ENCODE measurements around the gene TRIM24. TPM values are rescaled to one million over a fixed set of nuclear protein-coding genes. Genes with fewer than 3 reads are reported as not detected.

Gene TRIM24
- total RNA-seq, 1 donor from 2014 or later: 104 TPM

DNA sequence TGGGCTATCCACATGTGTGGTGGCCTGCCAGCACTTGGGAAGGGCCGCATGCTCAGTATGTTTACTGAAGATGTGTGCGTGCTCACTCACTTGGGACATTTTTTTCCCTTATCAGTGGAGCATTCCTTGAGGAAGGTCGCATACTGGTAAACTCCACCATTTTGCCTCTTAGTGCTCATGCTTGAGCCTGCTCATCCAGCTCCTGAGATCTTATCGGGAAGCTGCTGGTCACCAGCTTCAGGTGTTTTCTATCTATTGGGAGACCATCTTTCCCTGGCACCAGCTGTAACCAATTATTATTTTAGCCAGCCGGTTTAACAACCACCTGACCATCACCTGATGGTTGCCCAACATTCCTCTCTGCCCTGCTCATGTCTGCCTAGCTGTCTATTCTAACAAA lies 35.0 kb upstream of the TRIM24 start:
- no peak overlapping the region for H3K4me3 Mint-ChIP-seq (ENCODE audit: unreplicated experiment)
- no peak for DNase-seq (ENCODE audit: low spot score)
- H3K9me3 Mint-ChIP-seq (ENCODE audit: unreplicated experiment): peaks cover 30% of the 10 kb centered on the region
- H3K4me1 Mint-ChIP-seq (ENCODE audit: unreplicated experiment): no peaks in the 10 kb centered on the region
- H3K27ac Mint-ChIP-seq (ENCODE audit: unreplicated experiment): no peak overlapping the region
- H3K27me3 Mint-ChIP-seq (ENCODE audit: unreplicated experiment): peaks cover 6% of the 10 kb centered on the region
- H3K36me3 Mint-ChIP-seq (ENCODE audit: low read depth, unreplicated experiment): peaks cover 25% of the 10 kb centered on the region
- TF ChIP-seq CTCF (IDR thresholded peaks at IDR 0.05; ENCODE audit: unreplicated experiment): no peak

DNA sequence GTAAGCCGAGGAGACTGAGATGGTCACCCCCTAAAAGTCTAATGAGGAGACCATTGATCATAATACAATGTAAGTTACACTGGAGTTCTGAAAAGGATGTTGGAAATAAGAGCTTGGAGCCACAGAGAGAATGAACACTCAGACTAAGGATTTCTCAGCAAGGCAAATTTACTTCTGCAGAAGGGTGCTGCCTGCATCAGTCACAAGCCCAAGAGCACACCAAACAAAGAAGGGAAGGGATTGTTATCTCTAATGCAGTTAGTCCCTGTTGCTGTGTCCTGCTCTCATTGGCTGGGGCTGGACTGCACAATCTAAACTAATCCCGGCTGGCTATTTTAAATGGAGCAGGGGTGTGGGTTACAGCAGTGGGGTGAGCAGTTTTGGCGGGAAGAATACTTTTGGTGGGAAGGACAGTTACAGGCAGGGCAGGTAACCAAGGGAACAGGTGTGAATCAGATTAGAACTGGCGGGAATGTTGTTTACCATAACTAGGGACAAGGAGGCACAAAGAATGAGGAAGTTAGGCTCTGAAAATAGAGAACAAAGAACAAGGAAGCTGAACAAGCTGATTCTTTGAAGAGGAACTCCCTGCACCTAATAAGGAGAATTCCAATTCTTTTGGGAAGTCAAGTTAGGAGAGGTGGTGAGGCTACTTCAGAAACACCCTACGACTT lies 30.3 kb upstream of the TRIM24 start:
- H3K9me3 Mint-ChIP-seq (ENCODE audit: unreplicated experiment): peaks cover 34% of the 10 kb centered on the region
- TF ChIP-seq CTCF (IDR thresholded peaks at IDR 0.05; ENCODE audit: unreplicated experiment): no peak
- H3K27ac Mint-ChIP-seq (ENCODE audit: unreplicated experiment): no peak overlapping the region
- peak overlapping the region; percentile 65 for H3K4me3 Mint-ChIP-seq (ENCODE audit: unreplicated experiment)
- H3K27me3 Mint-ChIP-seq (ENCODE audit: unreplicated experiment): peaks cover 10% of the 10 kb centered on the region
- no peak for DNase-seq (ENCODE audit: low spot score)
- peaks cover 28% of the 10 kb centered on the region for H3K36me3 Mint-ChIP-seq (ENCODE audit: low read depth, unreplicated experiment)
- no peaks in the 10 kb centered on the region for H3K4me1 Mint-ChIP-seq (ENCODE audit: unreplicated experiment)

GRCh38 chr7:138431517-138431916 lies 28.5 kb upstream of the TRIM24 start:
- Mint-ChIP-seq H3K9me3 (ENCODE audit: unreplicated experiment) (peaks cover 26% of the 10 kb centered on the region), H3K27me3 (ENCODE audit: unreplicated experiment) (peaks cover 10% of the 10 kb centered on the region), H3K4me3 (ENCODE audit: unreplicated experiment) (peak overlapping the region; percentile 3), H3K27ac (ENCODE audit: unreplicated experiment) (no peak overlapping the region), H3K36me3 (ENCODE audit: low read depth, unreplicated experiment) (peaks cover 33% of the 10 kb centered on the region), H3K4me1 (ENCODE audit: unreplicated experiment) (no peaks in the 10 kb centered on the region)
- no peak for TF ChIP-seq CTCF (IDR thresholded peaks at IDR 0.05; ENCODE audit: unreplicated experiment)
- DNase-seq (ENCODE audit: low spot score): no peak

DNA sequence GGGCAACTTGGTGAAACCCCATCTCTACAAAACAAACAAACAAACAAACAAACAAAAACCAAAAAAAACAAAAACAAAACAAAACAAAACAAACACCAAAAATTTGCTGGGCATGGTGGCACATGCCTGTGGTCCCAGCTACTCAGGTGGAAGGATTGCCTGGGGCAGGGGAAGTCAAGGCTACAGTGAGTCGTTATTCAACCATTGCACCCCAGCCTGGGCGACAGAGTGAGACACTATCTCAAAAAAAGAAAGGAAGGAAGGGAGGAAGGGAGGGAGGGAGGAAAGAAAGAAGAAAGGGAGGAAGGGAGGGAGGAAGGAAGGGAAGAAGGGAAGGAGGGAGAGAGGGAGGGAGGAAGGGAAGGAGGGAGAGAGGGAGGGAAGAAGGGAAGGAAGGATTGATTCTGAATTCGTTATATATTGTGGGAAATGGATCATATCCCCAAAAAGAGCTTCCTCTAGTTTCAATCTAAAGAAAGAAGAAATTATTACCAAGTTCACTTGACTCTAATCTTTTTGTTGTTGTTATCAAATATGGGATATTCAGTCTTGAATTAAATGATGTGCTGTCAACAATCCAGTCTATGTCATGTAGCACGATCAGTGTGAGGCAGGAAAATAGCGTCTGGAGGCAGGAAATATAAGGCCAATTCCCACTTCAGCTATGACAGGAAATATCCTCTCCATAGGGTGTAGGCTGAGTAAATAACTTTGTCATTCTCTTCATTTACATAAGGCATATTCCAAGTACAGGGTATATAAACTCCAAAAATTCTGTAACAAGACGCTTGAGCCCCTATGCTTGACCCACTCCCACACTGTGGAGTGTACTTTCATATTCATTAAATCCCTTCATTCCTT lies 26.2 kb upstream of the TRIM24 start:
- Mint-ChIP-seq H3K9me3 (ENCODE audit: unreplicated experiment) (peaks cover 21% of the 10 kb centered on the region), H3K4me1 (ENCODE audit: unreplicated experiment) (no peaks in the 10 kb centered on the region), H3K4me3 (ENCODE audit: unreplicated experiment) (no peak overlapping the region), H3K36me3 (ENCODE audit: low read depth, unreplicated experiment) (peaks cover 29% of the 10 kb centered on the region), H3K27me3 (ENCODE audit: unreplicated experiment) (peaks cover 10% of the 10 kb centered on the region), H3K27ac (ENCODE audit: unreplicated experiment) (no peak overlapping the region)
- no peak for DNase-seq (ENCODE audit: low spot score)
- TF ChIP-seq CTCF (IDR thresholded peaks at IDR 0.05; ENCODE audit: unreplicated experiment): no peak

GRCh38 chr7:138434597-138435019 lies 25.5 kb upstream of the TRIM24 start:
- no peak overlapping the region for H3K27ac Mint-ChIP-seq (ENCODE audit: unreplicated experiment)
- peaks cover 25% of the 10 kb centered on the region for H3K36me3 Mint-ChIP-seq (ENCODE audit: low read depth, unreplicated experiment)
- no peak for DNase-seq (ENCODE audit: low spot score)
- H3K27me3 Mint-ChIP-seq (ENCODE audit: unreplicated experiment): peaks cover 8% of the 10 kb centered on the region
- no peak overlapping the region for H3K4me3 Mint-ChIP-seq (ENCODE audit: unreplicated experiment)
- no peak for TF ChIP-seq CTCF (IDR thresholded peaks at IDR 0.05; ENCODE audit: unreplicated experiment)
- peaks cover 17% of the 10 kb centered on the region for H3K9me3 Mint-ChIP-seq (ENCODE audit: unreplicated experiment)
- H3K4me1 Mint-ChIP-seq (ENCODE audit: unreplicated experiment): no peaks in the 10 kb centered on the region
